H1 (cell line): ENCODE measurements around the gene KLHL2. TPM values are rescaled to one million over a fixed set of nuclear protein-coding genes. Genes with fewer than 3 reads are reported as not detected.

Source experiments
- SP1 ChIP-seq: IDR thresholded peaks from 2 replicates; pipeline ENCODE4 v1.6.1; 2011; ENCODE audit warnings: low read depth, low read length
- polyA plus RNA-seq, 7 experiments: library from polyadenylated mRNA; depleted of rRNA in 3 of 7; stranded (reverse) in 5 of 7; unstranded in 2 of 7; fragments of >200 nt in 5 of 7; fragments of 200-250 nt in 2 of 7; gene quantifications; 1 replicate in 5 of 7; 2 replicates in 1 of 7; 4 replicates in 1 of 7; pipeline versions ENCODE4 v1.2.1 to v1.2.3, GENCODE V29; 2011 to 2013; ENCODE audit warnings: missing spikeins in 2 of 7, mixed read lengths in 2 of 7
- total RNA-seq: library from RNA; stranded (reverse); fragmentation: NEBNext Ultra II Directional; extraction: Animal tissue kit (Norgen Biotek cat#: 25700); gene quantifications from 2 replicates; pipeline ENCODE4 v1.2.1, GENCODE V29; 2021
- TF ChIP-seq, protein P1 (sequence below), 3 experiments: IDR thresholded peaks; 1 replicate in 2 of 3; 2 replicates in 1 of 3; pipeline versions ENCODE4 v1.5.1 to v1.6.1; 2011; ENCODE audit warnings: low read length in 3 of 3, mild to moderate bottlenecking in 3 of 3, inconsistent platforms in 2 of 3, low read depth in 1 of 3, moderate library complexity in 1 of 3; ENCODE audit not compliant: insufficient read depth in 1 of 3; ENCODE audit errors: control extremely low read depth in 1 of 3

Gene KLHL2
- total and polyA plus RNA-seq, 2 of the 8 experiments (the other 6 are each of a cell fraction or from before 2014, with no cell fraction given): 5.2 to 12.0 TPM

DNA sequence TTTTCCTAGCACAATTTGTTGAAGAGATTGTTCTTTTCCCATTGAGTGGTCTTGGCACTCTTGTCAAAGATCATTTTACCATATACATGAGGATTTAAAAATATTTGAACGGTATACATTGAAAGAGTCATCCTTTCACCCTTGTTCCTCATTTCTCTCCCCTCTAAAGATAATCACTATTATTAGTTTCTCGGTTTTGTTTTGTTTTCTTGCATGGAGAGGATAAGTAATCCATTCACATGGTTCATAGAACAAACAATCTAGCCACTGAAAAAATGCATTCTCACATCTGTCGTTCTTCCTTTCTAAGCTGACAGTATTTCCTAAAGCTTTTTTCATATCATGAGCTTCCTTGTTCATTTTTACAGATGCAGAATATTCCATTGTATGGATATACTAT is 80.9 kb downstream of the KLHL2 start (continued):
- TF ChIP-seq, protein P1, sequence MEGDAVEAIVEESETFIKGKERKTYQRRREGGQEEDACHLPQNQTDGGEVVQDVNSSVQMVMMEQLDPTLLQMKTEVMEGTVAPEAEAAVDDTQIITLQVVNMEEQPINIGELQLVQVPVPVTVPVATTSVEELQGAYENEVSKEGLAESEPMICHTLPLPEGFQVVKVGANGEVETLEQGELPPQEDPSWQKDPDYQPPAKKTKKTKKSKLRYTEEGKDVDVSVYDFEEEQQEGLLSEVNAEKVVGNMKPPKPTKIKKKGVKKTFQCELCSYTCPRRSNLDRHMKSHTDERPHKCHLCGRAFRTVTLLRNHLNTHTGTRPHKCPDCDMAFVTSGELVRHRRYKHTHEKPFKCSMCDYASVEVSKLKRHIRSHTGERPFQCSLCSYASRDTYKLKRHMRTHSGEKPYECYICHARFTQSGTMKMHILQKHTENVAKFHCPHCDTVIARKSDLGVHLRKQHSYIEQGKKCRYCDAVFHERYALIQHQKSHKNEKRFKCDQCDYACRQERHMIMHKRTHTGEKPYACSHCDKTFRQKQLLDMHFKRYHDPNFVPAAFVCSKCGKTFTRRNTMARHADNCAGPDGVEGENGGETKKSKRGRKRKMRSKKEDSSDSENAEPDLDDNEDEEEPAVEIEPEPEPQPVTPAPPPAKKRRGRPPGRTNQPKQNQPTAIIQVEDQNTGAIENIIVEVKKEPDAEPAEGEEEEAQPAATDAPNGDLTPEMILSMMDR (IDR thresholded peaks at IDR 0.05; ENCODE audit: control extremely low read depth in 1 of 3, insufficient read depth in 1 of 3, low read depth in 1 of 3, low read length in 3 of 3): no peak
- TF ChIP-seq SP1: no peak
